DOHH2 (cell line): ENCODE data around the gene NRCAM.

Experiments
- H3F3A ChIP-seq: fragments of 200-600 bp; sonication (generic), shearing (Covaris generic); 2 replicates; pipeline ENCODE4 v1.6.0; 2016; ENCODE audit warnings: antibody characterized with exemption, mild to moderate bottlenecking; ENCODE audit not compliant: control insufficient read depth, insufficient read depth
- H3K27ac ChIP-seq: fragments of 200-600 bp; sonication (generic); 2 replicates; pipeline ENCODE4 v1.5.1; 2014; ENCODE audit warnings: low read depth, mild to moderate bottlenecking, low read length, moderate library complexity
- H3K27me3 ChIP-seq: fragments of 200-600 bp; sonication (generic); 2 replicates; pipeline ENCODE4 v1.6.1; 2014; ENCODE audit warnings: mild to moderate bottlenecking, low read length, mixed read lengths; ENCODE audit not compliant: control insufficient read depth
- H3K36me3 ChIP-seq: fragments of 200-600 bp; sonication (generic); 2 replicates; pipeline ENCODE4 v1.6.1; 2014; ENCODE audit warnings: mild to moderate bottlenecking, low read length, moderate library complexity, mixed read lengths; ENCODE audit not compliant: control insufficient read depth
- H3K4me1 ChIP-seq: fragments of 200-600 bp; sonication (generic); 2 replicates; pipeline ENCODE4 v1.6.1; 2014; ENCODE audit warnings: mild to moderate bottlenecking, low read length, mixed read lengths; ENCODE audit not compliant: control insufficient read depth
- H3K4me2 ChIP-seq: fragments of 200-600 bp; sonication (generic); 2 replicates; pipeline ENCODE4 v1.6.0; 2014; ENCODE audit warnings: mild to moderate bottlenecking, low read length, moderate library complexity
- H3K4me3 ChIP-seq: fragments of 200-600 bp; sonication (generic); 2 replicates; pipeline ENCODE4 v1.5.1; 2014; ENCODE audit warnings: mild to moderate bottlenecking, low read length, mixed read lengths
- H3K79me2 ChIP-seq: fragments of 200-600 bp; sonication (generic); 2 replicates; pipeline ENCODE4 v1.6.1; 2014; ENCODE audit warnings: mild to moderate bottlenecking, low read length, mixed read lengths; ENCODE audit not compliant: control insufficient read depth
- H3K9me2 ChIP-seq: fragments of 200-600 bp; sonication (generic); replicated peaks from 2 replicates; pipeline ENCODE4 v1.6.1; 2014; ENCODE audit warnings: mild to moderate bottlenecking, low read length, mixed read lengths; ENCODE audit not compliant: control insufficient read depth
- H3K9me3 ChIP-seq: fragments of 200-600 bp; sonication (generic); 2 replicates; pipeline ENCODE4 v1.6.1; 2014; ENCODE audit warnings: antibody characterized with exemption, low read length, mixed read lengths; ENCODE audit not compliant: control insufficient read depth, insufficient read depth
- H4K20me1 ChIP-seq: fragments of 200-600 bp; sonication (generic); 2 replicates; pipeline ENCODE4 v1.6.0; 2014; ENCODE audit warnings: low read depth, mild to moderate bottlenecking, antibody characterized with exemption, low read length, moderate library complexity; ENCODE audit not compliant: control insufficient read depth, insufficient read depth
- EZH2phosphoT487 ChIP-seq: fragments of 200-600 bp; sonication (generic); IDR thresholded peaks from 2 replicates; pipeline ENCODE4 v1.6.1; 2017; ENCODE audit warnings: borderline replicate concordance, mild to moderate bottlenecking, antibody characterized with exemption, low read length, moderate library complexity, mixed read lengths
- TF ChIP-seq, protein P1 (sequence below): fragments of 200-600 bp; sonication (generic); IDR thresholded peaks from one replicate; pipeline ENCODE4 v1.5.1; 2014; ENCODE audit warnings: antibody characterized with exemption, mild to moderate bottlenecking, low read depth, low read length; ENCODE audit not compliant: poor library complexity, severe bottlenecking

Gene NRCAM

DNA sequence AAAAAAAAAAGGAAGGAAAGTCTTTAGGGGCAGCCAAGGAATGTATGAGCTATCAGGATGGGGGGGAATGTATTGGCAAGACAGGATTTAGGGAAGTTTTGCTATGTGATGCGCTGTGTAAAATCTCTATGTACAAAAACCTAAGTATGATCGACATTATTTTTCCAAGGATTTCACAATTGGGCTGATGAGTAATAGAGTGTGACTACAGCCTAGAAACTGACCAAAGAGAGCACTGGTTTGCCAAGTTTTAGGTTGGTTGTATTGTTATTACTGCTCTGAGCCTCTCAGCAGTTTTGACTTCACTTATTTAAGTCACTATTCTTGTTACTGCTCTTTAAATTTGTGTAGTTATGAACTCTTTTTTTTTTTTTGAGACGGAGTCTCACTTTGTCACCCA, 107.3 kb downstream of the NRCAM start:
- no peak overlapping the region for H3K27ac ChIP-seq
- no peaks in the 10 kb centered on the region for H3F3A ChIP-seq
- no peaks in the 10 kb centered on the region for H3K79me2 ChIP-seq
- no peak overlapping the region for H3K4me2 ChIP-seq
- H3K9me2 ChIP-seq = no peaks in the 10 kb centered on the region
- H3K9me3 ChIP-seq = no peaks in the 10 kb centered on the region
- TF ChIP-seq EZH2phosphoT487 = no peak
- TF ChIP-seq, protein P1, sequence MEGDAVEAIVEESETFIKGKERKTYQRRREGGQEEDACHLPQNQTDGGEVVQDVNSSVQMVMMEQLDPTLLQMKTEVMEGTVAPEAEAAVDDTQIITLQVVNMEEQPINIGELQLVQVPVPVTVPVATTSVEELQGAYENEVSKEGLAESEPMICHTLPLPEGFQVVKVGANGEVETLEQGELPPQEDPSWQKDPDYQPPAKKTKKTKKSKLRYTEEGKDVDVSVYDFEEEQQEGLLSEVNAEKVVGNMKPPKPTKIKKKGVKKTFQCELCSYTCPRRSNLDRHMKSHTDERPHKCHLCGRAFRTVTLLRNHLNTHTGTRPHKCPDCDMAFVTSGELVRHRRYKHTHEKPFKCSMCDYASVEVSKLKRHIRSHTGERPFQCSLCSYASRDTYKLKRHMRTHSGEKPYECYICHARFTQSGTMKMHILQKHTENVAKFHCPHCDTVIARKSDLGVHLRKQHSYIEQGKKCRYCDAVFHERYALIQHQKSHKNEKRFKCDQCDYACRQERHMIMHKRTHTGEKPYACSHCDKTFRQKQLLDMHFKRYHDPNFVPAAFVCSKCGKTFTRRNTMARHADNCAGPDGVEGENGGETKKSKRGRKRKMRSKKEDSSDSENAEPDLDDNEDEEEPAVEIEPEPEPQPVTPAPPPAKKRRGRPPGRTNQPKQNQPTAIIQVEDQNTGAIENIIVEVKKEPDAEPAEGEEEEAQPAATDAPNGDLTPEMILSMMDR = no peak
- H3K36me3 ChIP-seq = no peaks in the 10 kb centered on the region
- H3K27me3 ChIP-seq = no peaks in the 10 kb centered on the region
- no peaks in the 10 kb centered on the region for H3K4me1 ChIP-seq
- no peak overlapping the region for H3K4me3 ChIP-seq
- no peaks in the 10 kb centered on the region for H4K20me1 ChIP-seq

DNA sequence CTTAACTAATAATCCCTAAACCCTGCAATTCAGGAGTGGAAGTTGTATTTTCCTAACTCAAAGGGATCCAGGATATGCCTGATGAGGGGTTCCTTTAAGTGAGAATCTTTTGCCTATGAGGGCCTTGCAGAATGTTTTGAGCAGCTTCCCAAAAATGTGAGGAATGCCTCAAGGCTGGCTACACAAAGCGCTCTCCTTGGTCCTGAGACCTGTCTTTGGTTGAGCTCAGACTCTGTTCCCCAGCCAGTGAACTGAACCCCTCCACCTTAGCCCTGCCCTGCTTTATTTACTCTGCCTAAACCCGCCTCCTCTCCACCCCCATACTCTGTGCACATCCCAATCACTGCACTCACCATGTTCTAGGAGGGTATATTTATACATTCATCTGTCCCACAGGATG, 108.6 kb downstream of the NRCAM start:
- Histone ChIP-seq H3K27me3 (no peaks in the 10 kb centered on the region), H3K4me2 (no peak overlapping the region), H3K36me3 (no peaks in the 10 kb centered on the region), H3K79me2 (no peaks in the 10 kb centered on the region), H3K27ac (no peak overlapping the region), H3K9me2 (no peaks in the 10 kb centered on the region), H4K20me1 (no peaks in the 10 kb centered on the region), H3K4me1 (no peaks in the 10 kb centered on the region), H3F3A (no peaks in the 10 kb centered on the region), H3K9me3 (no peaks in the 10 kb centered on the region), H3K4me3 (no peak overlapping the region)
- TF ChIP-seq EZH2phosphoT487 = no peak
- TF ChIP-seq, protein P1 = no peak

DNA sequence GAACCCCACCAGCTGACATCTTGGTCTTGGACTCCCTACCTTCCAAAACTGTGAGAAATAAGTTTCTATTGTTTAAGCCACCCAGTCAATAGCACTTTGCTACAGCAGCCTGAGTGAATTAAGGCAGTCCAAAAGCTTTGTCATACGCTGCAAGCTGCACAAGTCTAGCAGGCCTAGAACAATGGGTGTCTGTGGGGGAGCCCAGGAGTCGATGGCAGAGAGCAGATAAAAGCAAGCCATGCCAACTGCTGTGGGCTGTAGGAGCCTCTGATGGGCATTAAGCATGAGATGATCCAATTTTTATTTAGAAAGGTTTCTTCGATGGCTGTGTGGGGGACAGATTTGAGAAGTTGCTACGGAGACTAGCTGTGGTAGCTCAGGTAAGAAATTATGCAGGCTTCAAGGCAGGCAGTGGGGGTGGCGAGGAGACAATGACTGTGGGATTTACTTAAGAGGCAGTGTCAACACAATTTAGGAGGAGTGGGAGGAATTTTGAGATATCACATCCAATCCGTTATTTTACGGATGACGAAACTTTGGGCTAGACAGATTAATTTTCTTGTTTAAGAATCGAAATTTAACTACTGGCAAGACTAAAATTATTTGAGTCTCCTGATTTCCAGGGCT, 110.4 kb downstream of the NRCAM start:
- no peaks in the 10 kb centered on the region for H3F3A ChIP-seq
- no peaks in the 10 kb centered on the region for H4K20me1 ChIP-seq
- TF ChIP-seq, protein P1 = no peak
- no peak for TF ChIP-seq EZH2phosphoT487
- H3K9me2 ChIP-seq = no peaks in the 10 kb centered on the region
- H3K36me3 ChIP-seq = no peaks in the 10 kb centered on the region
- H3K9me3 ChIP-seq = no peaks in the 10 kb centered on the region
- no peak overlapping the region for H3K27ac ChIP-seq
- H3K79me2 ChIP-seq = no peaks in the 10 kb centered on the region
- no peaks in the 10 kb centered on the region for H3K4me1 ChIP-seq
- no peak overlapping the region for H3K4me3 ChIP-seq
- no peaks in the 10 kb centered on the region for H3K27me3 ChIP-seq
- no peak overlapping the region for H3K4me2 ChIP-seq
